Panc1 (cell line): Measurements from ENCODE around the gene FUT7.

ENCODE experiments used
- CTCF ChIP-seq: fragments of 450-650 bp; IDR thresholded peaks from 2 replicates; pipeline ENCODE4 v1.5.1; 2017; ENCODE audit warnings: mild to moderate bottlenecking
- POLR2AphosphoS5 ChIP-seq: IDR thresholded peaks from 2 replicates; pipeline ENCODE4 v1.6.1; 2012; ENCODE audit warnings: mild to moderate bottlenecking, low read depth, low read length, moderate library complexity
- REST ChIP-seq, 2 experiments: IDR thresholded peaks; 2 replicates each; pipeline ENCODE4 v1.6.1; 2011 to 2012; ENCODE audit warnings: low read depth in 2 of 2, control low read depth in 1 of 2, low read length in 1 of 2, mild to moderate bottlenecking in 1 of 2, moderate library complexity in 1 of 2; ENCODE audit not compliant: insufficient read depth in 1 of 2
- SIN3A ChIP-seq: IDR thresholded peaks from 2 replicates; pipeline ENCODE4 v1.6.1; 2012; ENCODE audit warnings: low read depth, mild to moderate bottlenecking, low read length, moderate library complexity, borderline replicate concordance; ENCODE audit not compliant: insufficient read depth

- no peak for TF ChIP-seq SIN3A
- TF ChIP-seq CTCF: no peak; the same call in 1 of the 2 replicates
- TF ChIP-seq POLR2AphosphoS5: no peak
- no peak for TF ChIP-seq REST (IDR thresholded peaks at IDR 0.05; ENCODE audit: insufficient read depth in 1 of 2, low read depth in 2 of 2, low read length in 1 of 2)
Measured at GRCh38 chr9:137049544-137050449, 17.9 kb upstream of the FUT7 start.
